ENCODE data around the gene RBL1. TPM values are rescaled to one million over a fixed set of nuclear protein-coding genes. Genes with fewer than 3 reads are reported as not detected.
"Not testable (repeated sequence)": the region's sequence is repeated elsewhere in the genome, so short reads cannot be mapped to it uniquely, and the experiment has no call there.

Gene RBL1
- total RNA-seq, 4 donors from 2014 or later: 8.0 to 30.6 (median 12.3) TPM

DNA sequence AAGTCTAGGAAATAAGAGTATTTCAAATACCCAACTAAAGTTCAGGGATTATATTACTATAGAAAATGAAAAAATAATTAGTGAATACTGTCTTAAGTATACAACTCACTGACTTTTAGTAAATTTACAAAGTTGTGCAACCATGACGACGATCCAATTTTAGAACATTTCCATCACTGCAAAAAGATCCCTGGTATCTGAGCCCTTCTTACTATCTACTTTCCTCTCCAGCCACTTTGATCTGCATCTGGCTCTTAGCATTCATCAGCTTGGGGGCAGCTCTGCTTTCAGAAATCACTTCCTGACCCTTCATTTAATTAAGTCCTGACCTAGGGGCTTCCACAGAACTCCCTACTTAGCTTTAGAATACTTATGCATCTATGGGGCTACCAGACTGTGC, 38.2 kb upstream of the RBL1 start:
- H3K36me3 ChIP-seq: peaks cover 0 to 11% (median 0%) of the 10 kb centered on the region in 3 donors

DNA sequence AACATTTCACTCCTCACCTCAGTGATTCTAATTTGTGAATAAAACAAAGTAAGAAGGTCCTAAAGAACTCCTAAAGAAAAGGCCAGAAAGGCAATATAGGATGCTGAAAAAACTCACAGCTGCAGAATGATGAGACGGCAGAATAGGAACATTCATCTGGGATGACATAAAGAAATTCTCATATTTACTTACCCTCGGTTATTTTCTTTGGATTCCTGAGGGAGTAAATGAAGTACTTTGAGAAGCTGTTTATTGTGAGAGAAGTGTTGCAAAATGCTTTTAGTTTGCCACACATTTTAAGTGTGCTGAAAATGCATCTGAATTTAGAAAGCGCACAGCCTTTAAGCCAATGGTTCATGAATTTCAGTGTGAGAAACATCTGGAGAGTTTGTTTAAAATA, 35.7 kb upstream of the RBL1 start:
- TF ChIP-seq POLR2A (IDR thresholded peaks at IDR 0.05): no peak
- no peak for TF ChIP-seq EP300 (IDR thresholded peaks at IDR 0.05)
- TF ChIP-seq, protein P1, sequence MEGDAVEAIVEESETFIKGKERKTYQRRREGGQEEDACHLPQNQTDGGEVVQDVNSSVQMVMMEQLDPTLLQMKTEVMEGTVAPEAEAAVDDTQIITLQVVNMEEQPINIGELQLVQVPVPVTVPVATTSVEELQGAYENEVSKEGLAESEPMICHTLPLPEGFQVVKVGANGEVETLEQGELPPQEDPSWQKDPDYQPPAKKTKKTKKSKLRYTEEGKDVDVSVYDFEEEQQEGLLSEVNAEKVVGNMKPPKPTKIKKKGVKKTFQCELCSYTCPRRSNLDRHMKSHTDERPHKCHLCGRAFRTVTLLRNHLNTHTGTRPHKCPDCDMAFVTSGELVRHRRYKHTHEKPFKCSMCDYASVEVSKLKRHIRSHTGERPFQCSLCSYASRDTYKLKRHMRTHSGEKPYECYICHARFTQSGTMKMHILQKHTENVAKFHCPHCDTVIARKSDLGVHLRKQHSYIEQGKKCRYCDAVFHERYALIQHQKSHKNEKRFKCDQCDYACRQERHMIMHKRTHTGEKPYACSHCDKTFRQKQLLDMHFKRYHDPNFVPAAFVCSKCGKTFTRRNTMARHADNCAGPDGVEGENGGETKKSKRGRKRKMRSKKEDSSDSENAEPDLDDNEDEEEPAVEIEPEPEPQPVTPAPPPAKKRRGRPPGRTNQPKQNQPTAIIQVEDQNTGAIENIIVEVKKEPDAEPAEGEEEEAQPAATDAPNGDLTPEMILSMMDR (IDR thresholded peaks at IDR 0.05): no peak

More for the DNA sequence above, 38.2 kb upstream of the RBL1 start:
- H3K4me3 ChIP-seq: no peak overlapping the region
- TF ChIP-seq, protein P1 (IDR thresholded peaks at IDR 0.05): no peak
- TF ChIP-seq EP300 (IDR thresholded peaks at IDR 0.05) (no peak), POLR2A (IDR thresholded peaks at IDR 0.05) (no peak)
- no peaks in the 10 kb centered on the region for H3K27me3 ChIP-seq
- 94 to 97% methylated on average over 2 of the region's 2 CpGs for WGBS, 2 donors
- H3K9me3 ChIP-seq: no peaks in the 10 kb centered on the region
- no peak for DNase-seq (ENCODE audit: low spot score in 2 of 2)
- peaks cover 0 to 13% (median 3%) of the 10 kb centered on the region in 4 donors for H3K4me1 ChIP-seq
- no peak overlapping the region for H3K27ac ChIP-seq

DNA sequence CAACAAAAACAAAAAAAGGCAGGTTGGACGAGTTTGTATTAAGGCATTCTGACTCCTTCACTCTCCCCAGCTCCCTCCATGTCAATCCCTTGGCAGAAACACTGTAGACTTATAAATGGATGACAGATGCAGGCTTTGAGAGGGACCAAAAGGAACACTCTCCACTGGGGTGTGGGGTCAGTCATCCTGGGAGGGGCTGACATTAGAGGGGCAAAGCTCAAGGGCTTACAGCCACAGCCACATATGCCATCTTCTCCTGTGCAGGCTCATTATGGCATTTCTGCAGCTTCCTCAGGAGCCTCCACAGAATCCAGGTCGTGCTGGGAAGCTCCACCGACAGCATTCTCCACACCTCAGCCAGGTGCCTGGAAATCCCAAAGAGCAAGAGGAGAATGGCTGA, 33.0 kb upstream of the RBL1 start:
- Histone ChIP-seq H3K36me3 (no peaks in the 10 kb centered on the region), H3K27ac (no peak overlapping the region), H3K27me3 (no peaks in the 10 kb centered on the region), H3K4me1 (peaks cover 0 to 13% (median 3%) of the 10 kb centered on the region in 4 donors), H3K9me3 (no peaks in the 10 kb centered on the region), H3K4me3 (no peak overlapping the region)
- WGBS, 2 donors: 72 to 77% methylated on average over 3 of the region's 3 CpGs
- no peak for DNase-seq (ENCODE audit: low spot score in 2 of 2)
- TF ChIP-seq POLR2A (IDR thresholded peaks at IDR 0.05) (no peak), EP300 (IDR thresholded peaks at IDR 0.05) (no peak)
- TF ChIP-seq, protein P1 (IDR thresholded peaks at IDR 0.05): no peak

More for the DNA sequence above, 35.7 kb upstream of the RBL1 start:
- Histone ChIP-seq H3K27ac (peak overlapping the region in 2 of 4 donors; percentile 8 to 35), H3K36me3 (no peaks in the 10 kb centered on the region), H3K9me3 (no peaks in the 10 kb centered on the region), H3K4me3 (no peak overlapping the region), H3K4me1 (peaks cover 0 to 13% (median 3%) of the 10 kb centered on the region in 4 donors), H3K27me3 (no peaks in the 10 kb centered on the region)
- DNase-seq (ENCODE audit: low spot score in 2 of 2): no peak
- 42 to 45% methylated on average over 3 of the region's 3 CpGs for WGBS, 2 donors

DNA sequence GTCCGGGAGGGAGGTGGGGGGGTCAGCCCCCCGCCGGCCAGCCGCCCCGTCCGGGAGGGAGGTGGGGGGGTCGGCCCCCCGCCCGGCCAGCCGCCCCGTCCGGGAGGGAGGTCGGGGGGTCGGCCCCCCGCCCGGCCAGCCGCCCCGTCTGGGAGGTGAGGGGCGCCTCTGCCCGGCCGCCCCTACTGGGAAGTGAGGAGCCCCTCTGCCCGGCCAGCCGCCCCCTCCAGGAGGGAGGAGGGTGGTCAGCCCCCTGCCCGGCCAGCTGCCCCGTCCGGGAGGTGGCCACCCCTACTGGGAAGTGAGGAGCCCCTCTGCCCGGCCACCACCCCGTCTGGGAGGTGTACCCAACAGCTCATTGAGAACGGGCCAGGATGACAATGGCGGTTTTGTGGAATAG, 30.5 kb upstream of the RBL1 start:
- not testable (repeated sequence) for H3K27me3 ChIP-seq; H3K36me3 ChIP-seq; H3K9me3 ChIP-seq; H3K27ac ChIP-seq; H3K4me1 ChIP-seq; H3K4me3 ChIP-seq; DNase-seq (ENCODE audit: low spot score in 2 of 2)
- WGBS, 2 donors: 97 to 100% methylated on average over 1 to 7 of the region's 30 CpGs

DNA sequence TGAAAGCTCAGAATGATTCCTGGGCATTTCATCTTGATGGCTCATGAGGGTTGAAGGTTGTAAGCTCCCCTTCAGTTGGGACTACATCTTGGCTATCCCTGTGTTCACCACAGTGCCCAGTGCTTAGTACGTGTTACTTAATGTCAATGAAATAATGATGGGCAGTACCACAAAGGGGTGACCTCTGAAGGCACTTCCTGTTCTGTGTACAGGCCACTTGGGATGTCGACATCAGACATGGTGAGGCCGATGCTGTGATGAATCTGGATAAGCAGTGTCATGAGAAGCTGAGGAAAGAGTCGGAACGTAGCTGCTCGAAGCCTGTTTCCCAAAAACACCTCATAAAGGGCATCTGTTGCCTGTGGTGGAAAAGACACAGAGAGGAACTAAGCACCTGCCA, 27.6 kb upstream of the RBL1 start:
- Histone ChIP-seq H3K36me3 (no peaks in the 10 kb centered on the region), H3K27me3 (no peaks in the 10 kb centered on the region), H3K27ac (no peak overlapping the region), H3K9me3 (no peaks in the 10 kb centered on the region), H3K4me1 (no peaks in the 10 kb centered on the region), H3K4me3 (no peak overlapping the region)
- DNase-seq (ENCODE audit: low spot score in 2 of 2): no peak
- TF ChIP-seq EP300 (IDR thresholded peaks at IDR 0.05): no peak
- TF ChIP-seq, protein P1 (IDR thresholded peaks at IDR 0.05): no peak
- TF ChIP-seq POLR2A (IDR thresholded peaks at IDR 0.05): no peak
- 76 to 83% methylated on average over 6 of the region's 6 CpGs for WGBS, 2 donors

DNA sequence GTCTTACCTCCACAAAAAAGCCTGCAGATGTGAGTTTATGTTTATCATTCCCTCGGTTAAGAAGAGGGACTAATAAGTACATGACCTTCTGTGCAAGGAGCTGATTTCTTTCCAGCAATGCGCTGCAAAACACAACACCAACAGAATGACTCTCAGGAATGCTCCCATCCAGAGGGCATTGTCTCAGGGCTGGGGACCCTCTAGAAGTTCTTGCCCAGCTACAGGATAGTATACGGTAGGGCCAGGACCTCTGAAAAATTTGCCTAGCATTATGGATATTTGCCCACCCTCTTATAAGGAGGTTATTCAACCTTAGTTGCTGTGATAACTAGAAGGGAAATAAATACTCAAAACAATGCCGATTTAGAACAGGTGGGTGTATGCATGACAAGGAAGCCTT, 24.7 kb upstream of the RBL1 start:
- Histone ChIP-seq H3K27ac (no peak overlapping the region), H3K27me3 (no peaks in the 10 kb centered on the region), H3K36me3 (peaks cover 0 to 4% (median 0%) of the 10 kb centered on the region in 3 donors), H3K4me1 (no peaks in the 10 kb centered on the region), H3K9me3 (no peaks in the 10 kb centered on the region), H3K4me3 (no peak overlapping the region)
- no peak for DNase-seq (ENCODE audit: low spot score in 2 of 2)
- TF ChIP-seq POLR2A (IDR thresholded peaks at IDR 0.05) (no peak), EP300 (IDR thresholded peaks at IDR 0.05) (no peak)
- TF ChIP-seq, protein P1 (IDR thresholded peaks at IDR 0.05): no peak
- 41 to 50% methylated on average over 4 of the region's 4 CpGs for WGBS, 2 donors
